ENCODE data around the gene TMEM223. TPM values are rescaled to one million over a fixed set of nuclear protein-coding genes. Genes with fewer than 3 reads are reported as not detected.

TMEM223 gene
- total and polyA plus RNA-seq, 9 of the 15 experiments (the other 6 are each of a cell fraction or from before 2014, with no cell fraction given) = 5.9 to 34.5 (median 19.6) TPM

DNA sequence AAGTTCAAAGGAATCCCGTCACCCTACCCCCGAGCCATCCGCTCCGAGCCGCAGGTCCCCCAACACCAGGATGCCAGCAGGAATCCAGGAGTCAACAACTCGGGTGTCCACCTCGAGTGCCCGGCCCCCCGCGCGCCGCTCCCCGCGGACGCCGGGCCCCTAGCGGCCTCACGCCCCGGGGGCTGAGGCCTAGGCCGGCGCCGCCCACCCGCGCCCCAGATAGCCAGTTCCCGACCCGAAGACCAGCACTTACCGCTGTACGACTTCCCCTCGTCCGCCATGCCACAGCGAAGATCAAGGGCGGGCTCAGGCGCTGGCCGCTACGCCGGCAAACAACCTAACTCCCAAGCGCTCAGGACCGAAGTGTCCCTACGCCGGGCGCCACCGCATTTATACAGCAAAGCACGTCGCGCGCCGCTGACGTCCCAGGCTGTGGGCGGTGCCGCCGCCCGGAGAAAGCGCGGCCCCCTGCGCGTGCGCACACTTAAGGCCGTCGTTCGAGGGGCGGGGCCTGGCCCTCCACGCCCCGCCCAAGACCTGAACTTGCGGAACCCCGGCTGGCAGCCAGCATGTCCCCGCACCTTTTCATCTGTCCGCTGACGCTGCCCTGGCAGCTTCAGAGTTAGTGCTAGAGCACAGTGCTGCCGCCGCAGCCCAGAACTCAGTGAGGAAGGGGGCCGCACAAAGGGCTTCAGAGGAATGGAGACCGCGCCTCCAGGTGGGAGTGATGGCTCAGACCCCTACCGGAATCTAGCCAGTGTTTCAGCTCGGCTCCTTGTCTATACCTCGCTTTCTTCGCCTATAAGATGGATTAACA is 13.5 kb upstream of the TMEM223 start, which contains the start of gene NXF1 (continued):
- TF ChIP-seq, protein P1, sequence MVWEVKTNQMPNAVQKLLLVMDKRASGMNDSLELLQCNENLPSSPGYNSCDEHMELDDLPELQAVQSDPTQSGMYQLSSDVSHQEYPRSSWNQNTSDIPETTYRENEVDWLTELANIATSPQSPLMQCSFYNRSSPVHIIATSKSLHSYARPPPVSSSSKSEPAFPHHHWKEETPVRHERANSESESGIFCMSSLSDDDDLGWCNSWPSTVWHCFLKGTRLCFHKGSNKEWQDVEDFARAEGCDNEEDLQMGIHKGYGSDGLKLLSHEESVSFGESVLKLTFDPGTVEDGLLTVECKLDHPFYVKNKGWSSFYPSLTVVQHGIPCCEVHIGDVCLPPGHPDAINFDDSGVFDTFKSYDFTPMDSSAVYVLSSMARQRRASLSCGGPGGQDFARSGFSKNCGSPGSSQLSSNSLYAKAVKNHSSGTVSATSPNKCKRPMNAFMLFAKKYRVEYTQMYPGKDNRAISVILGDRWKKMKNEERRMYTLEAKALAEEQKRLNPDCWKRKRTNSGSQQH (CRISPR knock-in tag; IDR thresholded peaks at IDR 0.05) = no peak
- TF ChIP-seq, protein P2, sequence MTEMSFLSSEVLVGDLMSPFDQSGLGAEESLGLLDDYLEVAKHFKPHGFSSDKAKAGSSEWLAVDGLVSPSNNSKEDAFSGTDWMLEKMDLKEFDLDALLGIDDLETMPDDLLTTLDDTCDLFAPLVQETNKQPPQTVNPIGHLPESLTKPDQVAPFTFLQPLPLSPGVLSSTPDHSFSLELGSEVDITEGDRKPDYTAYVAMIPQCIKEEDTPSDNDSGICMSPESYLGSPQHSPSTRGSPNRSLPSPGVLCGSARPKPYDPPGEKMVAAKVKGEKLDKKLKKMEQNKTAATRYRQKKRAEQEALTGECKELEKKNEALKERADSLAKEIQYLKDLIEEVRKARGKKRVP (CRISPR knock-in tag; IDR thresholded peaks at IDR 0.05) = no peak
- TF ChIP-seq, protein P3, sequence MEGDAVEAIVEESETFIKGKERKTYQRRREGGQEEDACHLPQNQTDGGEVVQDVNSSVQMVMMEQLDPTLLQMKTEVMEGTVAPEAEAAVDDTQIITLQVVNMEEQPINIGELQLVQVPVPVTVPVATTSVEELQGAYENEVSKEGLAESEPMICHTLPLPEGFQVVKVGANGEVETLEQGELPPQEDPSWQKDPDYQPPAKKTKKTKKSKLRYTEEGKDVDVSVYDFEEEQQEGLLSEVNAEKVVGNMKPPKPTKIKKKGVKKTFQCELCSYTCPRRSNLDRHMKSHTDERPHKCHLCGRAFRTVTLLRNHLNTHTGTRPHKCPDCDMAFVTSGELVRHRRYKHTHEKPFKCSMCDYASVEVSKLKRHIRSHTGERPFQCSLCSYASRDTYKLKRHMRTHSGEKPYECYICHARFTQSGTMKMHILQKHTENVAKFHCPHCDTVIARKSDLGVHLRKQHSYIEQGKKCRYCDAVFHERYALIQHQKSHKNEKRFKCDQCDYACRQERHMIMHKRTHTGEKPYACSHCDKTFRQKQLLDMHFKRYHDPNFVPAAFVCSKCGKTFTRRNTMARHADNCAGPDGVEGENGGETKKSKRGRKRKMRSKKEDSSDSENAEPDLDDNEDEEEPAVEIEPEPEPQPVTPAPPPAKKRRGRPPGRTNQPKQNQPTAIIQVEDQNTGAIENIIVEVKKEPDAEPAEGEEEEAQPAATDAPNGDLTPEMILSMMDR (IDR thresholded peaks at IDR 0.05 in 2 of 3, conservative IDR thresholded peaks at IDR 0.05 in 1 of 3; ENCODE audit: insufficient read depth in 2 of 3, low read depth in 1 of 3, low read length in 3 of 3) = peak in 2 of 3 experiments; percentile 7 to 12; a peak in 2 of 6 replicates
- TF ChIP-seq CBFA2T3 (IDR thresholded peaks at IDR 0.05) = no peak
- TF ChIP-seq, protein P4, sequence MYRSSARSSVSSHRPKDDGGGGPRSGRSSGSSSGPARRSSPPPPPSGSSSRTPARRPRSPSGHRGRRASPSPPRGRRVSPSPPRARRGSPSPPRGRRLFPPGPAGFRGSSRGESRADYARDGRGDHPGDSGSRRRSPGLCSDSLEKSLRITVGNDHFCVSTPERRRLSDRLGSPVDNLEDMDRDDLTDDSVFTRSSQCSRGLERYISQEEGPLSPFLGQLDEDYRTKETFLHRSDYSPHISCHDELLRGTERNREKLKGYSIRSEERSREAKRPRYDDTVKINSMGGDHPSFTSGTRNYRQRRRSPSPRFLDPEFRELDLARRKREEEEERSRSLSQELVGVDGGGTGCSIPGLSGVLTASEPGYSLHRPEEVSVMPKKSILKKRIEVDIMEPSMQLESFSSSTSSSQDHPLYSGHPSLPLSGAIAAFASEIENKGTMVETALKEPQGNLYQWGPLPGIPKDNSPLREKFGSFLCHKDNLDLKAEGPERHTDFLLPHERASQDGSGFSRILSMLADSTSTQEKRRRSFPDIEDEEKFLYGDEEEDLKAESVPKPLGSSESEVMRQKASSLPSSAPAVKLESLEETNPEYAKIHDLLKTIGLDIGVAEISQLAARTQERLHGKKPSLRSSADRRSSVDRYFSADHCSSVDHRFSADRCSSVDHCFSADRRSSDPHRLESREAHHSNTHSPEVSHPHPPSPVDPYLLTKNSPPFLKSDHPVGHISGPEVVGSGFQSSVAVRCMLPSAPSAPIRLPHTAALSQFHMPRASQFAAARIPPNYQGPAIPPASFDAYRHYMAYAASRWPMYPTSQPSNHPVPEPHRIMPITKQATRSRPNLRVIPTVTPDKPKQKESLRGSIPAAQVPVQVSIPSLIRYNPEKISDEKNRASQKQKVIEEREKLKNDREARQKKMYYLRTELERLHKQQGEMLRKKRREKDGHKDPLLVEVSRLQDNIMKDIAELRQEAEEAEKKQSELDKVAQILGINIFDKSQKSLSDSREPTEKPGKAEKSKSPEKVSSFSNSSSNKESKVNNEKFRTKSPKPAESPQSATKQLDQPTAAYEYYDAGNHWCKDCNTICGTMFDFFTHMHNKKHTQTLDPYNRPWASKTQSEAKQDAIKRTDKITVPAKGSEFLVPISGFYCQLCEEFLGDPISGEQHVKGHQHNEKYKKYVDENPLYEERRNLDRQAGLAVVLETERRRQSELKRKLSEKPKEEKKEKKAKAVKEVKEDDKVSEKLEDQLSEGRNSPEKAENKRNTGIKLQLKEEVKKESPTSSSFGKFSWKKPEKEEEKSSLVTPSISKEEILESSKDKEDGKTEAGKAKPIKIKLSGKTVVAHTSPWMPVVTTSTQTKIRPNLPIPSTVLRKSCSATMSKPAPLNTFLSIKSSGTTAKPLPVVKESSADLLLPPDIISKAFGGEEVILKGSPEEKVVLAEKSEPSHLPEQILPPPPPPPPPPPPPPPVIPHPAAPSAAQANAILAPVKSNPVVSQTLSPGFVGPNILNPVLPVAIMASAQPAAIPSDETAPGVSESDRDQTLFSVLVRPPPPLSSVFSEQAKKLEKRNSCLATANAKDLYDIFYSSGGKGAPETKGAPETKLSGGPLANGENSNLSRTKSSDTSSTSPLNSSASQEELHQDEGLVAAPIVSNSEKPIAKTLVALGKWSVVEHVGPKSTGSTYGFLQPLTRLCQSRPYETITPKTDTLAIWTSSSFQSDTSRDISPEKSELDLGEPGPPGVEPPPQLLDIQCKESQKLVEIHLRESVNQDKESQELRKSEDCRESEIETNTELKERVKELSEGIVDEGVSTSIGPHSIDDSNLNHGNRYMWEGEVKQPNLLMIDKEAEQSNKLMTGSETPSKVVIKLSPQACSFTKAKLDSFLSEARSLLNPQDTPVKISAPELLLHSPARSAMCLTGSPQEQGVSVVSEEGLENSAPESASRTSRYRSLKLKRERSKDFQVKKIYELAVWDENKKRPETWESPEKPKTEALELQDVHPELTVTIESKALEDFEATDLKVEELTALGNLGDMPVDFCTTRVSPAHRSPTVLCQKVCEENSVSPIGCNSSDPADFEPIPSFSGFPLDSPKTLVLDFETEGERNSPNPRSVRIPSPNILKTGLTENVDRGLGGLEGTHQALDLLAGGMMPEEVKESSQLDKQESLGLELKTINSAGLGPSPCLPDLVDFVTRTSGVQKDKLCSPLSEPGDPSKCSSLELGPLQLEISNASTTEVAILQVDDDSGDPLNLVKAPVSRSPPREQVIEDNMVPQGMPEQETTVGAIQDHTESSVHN (IDR thresholded peaks at IDR 0.05; ENCODE audit: borderline replicate concordance in 1 of 2, low read depth in 1 of 2) = no peak
- no peak; the same call in 1 of the 2 replicates for TF ChIP-seq ZNF282 (CRISPR knock-in tag; IDR thresholded peaks at IDR 0.05)
- no peak for TF ChIP-seq NFATC3 (IDR thresholded peaks at IDR 0.05)
- TF ChIP-seq FOSL1 (tag; conservative IDR thresholded peaks at IDR 0.05) = 0 out of 2 replicates have a peak, but pooled peaks have one; percentile 16
- TF ChIP-seq, protein P5, sequence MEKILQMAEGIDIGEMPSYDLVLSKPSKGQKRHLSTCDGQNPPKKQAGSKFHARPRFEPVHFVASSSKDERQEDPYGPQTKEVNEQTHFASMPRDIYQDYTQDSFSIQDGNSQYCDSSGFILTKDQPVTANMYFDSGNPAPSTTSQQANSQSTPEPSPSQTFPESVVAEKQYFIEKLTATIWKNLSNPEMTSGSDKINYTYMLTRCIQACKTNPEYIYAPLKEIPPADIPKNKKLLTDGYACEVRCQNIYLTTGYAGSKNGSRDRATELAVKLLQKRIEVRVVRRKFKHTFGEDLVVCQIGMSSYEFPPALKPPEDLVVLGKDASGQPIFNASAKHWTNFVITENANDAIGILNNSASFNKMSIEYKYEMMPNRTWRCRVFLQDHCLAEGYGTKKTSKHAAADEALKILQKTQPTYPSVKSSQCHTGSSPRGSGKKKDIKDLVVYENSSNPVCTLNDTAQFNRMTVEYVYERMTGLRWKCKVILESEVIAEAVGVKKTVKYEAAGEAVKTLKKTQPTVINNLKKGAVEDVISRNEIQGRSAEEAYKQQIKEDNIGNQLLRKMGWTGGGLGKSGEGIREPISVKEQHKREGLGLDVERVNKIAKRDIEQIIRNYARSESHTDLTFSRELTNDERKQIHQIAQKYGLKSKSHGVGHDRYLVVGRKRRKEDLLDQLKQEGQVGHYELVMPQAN (IDR thresholded peaks at IDR 0.05; ENCODE audit: borderline replicate concordance) = peak; percentile 64; the same call in 1 of the 2 replicates
- no peak for TF ChIP-seq ZNF445 (CRISPR knock-in tag; IDR thresholded peaks at IDR 0.05; ENCODE audit: low read depth)

Data from K562 (cell line).